ELR (cell line): ENCODE data around the gene ZCCHC14.
A peak's percentile ranks its signal among the peaks of the same experiment; 100 is the strongest.

ENCODE experiments used
- DNase-seq: peaks from one replicate; pipeline ENCODE4 v3.0.0-alpha.2; 2015; ENCODE audit warnings: low read depth

ZCCHC14 gene

GRCh38 chr16:87426423-87427215 lies 66.2 kb downstream of the ZCCHC14 start:
- DNase-seq: no peak

- no peak for DNase-seq
These were observed 66.9 kb downstream of the ZCCHC14 start for GRCh38 chr16:87425941-87426340.

GRCh38 chr16:87424266-87424665 lies 68.6 kb downstream of the ZCCHC14 start:
- DNase-seq: no peak

GRCh38 chr16:87423429-87423828 lies 69.4 kb downstream of the ZCCHC14 start:
- no peak for DNase-seq

GRCh38 chr16:87422106-87422505 lies 70.7 kb downstream of the ZCCHC14 start:
- DNase-seq: no peak

GRCh38 chr16:87421003-87421912 lies 71.6 kb downstream of the ZCCHC14 start:
- DNase-seq: no peak

- DNase-seq: no peak
These were observed 72.5 kb downstream of the ZCCHC14 start for GRCh38 chr16:87420026-87421002.

- DNase-seq: no peak
These were observed 74.2 kb downstream of the ZCCHC14 start for GRCh38 chr16:87418644-87419043.

- no peak for DNase-seq
These were observed 74.6 kb downstream of the ZCCHC14 start for GRCh38 chr16:87418216-87418615.

- no peak for DNase-seq
These were observed 75.3 kb downstream of the ZCCHC14 start for GRCh38 chr16:87417528-87417910.

- DNase-seq: peak; percentile 78
These were observed 75.8 kb downstream of the ZCCHC14 start for GRCh38 chr16:87416826-87417527.

- no peak for DNase-seq
These were observed 77.4 kb downstream of the ZCCHC14 start for GRCh38 chr16:87415441-87415840.

GRCh38 chr16:87414251-87414680 lies 78.6 kb downstream of the ZCCHC14 start:
- peak; percentile 48 for DNase-seq

- DNase-seq: no peak
These were observed 79.8 kb downstream of the ZCCHC14 start for GRCh38 chr16:87412996-87413421.

- no peak for DNase-seq
These were observed 80.3 kb downstream of the ZCCHC14 start for GRCh38 chr16:87412371-87412995.

GRCh38 chr16:87411375-87412271 lies 81.2 kb downstream of the ZCCHC14 start:
- no peak for DNase-seq

- no peak for DNase-seq
These were observed 81.9 kb downstream of the ZCCHC14 start for GRCh38 chr16:87410968-87411367.

- no peak for DNase-seq
These were observed 82.3 kb downstream of the ZCCHC14 start for GRCh38 chr16:87410530-87410929.

GRCh38 chr16:87409781-87410180 lies 83.0 kb downstream of the ZCCHC14 start:
- DNase-seq: no peak

GRCh38 chr16:87409153-87409552 lies 83.7 kb downstream of the ZCCHC14 start:
- no peak for DNase-seq
